ENCODE data around the gene RAN.
A peak's percentile ranks its signal among the peaks of the same experiment; 100 is the strongest.
"Not testable (repeated sequence)": the region's sequence is repeated elsewhere in the genome, so short reads cannot be mapped to it uniquely, and the experiment has no call there.

RAN gene

DNA sequence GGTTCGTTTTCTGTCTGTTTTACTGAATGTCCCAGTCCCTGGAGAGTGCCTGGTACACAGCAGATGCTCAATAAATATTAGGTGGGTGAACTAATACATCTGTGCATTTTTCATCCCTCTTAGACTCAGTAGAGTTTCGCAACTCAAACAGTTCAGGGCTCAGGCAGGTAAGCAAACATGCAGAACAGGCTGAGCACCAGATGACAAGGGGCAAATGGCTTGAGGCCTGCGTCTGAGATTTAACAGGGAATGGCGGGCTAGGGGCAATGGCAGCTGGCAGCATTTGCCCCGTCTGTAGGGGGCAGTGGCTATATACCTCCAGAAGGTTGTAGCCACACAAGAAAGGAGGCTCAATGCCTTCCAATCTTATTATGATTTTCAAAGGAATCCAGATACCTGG is 8.6 kb upstream of the RAN start:
- Mint-ChIP-seq H3K9me3 (no peaks in the 10 kb centered on the region), H3K4me1 (ENCODE audit: low read depth) (peaks cover 9% of the 10 kb centered on the region), H3K4me3 (no peak overlapping the region), H3K36me3 (ENCODE audit: low read depth) (no peaks in the 10 kb centered on the region), H3K27ac (no peak overlapping the region), H3K27me3 (no peaks in the 10 kb centered on the region)
- no peak for DNase-seq

DNA sequence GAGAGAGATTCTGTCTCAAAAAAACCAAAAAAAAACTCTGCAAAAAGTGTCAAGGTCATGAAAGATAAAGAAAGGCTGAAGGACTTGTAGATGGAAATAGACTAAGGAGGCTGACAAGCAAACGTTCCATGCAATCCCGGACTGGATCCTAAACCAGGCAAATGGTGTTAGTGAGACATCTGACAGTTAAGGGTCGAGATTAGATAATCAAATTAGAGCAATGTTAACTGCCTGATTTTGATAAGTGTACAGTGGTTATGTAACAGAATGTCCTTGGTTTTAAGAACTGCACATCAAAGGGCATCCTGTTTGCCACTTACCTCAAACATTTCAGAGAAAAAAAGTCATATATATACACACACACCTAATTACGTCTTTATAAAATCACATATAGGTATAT is 3.5 kb upstream of the RAN start:
- peak overlapping the region; percentile 59 for H3K27ac Mint-ChIP-seq
- H3K4me1 Mint-ChIP-seq (ENCODE audit: low read depth): peaks cover 32% of the 10 kb centered on the region
- H3K27me3 Mint-ChIP-seq: no peaks in the 10 kb centered on the region
- H3K36me3 Mint-ChIP-seq (ENCODE audit: low read depth): peaks cover 16% of the 10 kb centered on the region
- no peak overlapping the region for H3K4me3 Mint-ChIP-seq
- H3K9me3 Mint-ChIP-seq: no peaks in the 10 kb centered on the region
- DNase-seq: no peak

DNA sequence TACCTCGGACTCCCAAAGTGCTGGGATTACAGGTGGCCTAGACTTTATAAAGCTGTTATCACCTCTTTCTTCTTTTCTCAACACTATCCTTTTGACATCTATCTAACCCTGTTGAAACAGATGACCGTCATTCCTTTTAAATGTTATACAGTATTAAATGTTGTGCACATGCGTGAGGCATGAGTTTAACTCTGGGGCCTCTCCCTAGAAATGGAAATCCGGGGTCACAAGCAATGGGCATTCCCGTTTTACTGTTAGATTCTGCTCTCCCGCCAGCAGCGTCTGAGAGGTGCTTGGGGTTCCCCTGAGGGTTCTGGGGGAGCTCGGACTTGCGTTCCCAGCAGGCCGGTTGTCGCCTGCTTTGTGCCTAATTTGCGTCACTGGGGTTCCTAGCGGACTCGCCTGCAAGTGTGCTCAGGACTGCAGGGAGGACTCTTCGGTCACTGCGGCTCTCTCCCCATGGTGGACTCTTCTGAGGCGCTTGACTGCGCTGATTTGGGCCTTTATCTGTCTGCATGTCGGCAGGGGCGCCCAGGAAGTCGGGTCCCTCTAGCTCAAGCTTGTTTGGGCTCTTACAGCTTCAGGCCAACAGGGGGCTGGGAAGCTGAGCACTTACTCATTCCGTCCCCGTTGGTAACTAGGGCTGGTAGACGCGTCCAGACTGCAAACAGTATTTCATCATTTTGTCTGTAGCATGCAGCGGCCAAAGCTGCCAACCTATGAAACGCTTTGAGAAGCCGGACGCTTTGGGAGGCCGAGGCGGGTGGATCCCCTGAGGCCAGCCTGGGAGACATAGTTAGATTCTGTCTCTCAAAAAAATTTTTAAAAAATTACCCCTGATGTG is 1.2 kb upstream of the RAN start:
- Mint-ChIP-seq H3K36me3 (ENCODE audit: low read depth) (peaks cover 38% of the 10 kb centered on the region), H3K4me1 (ENCODE audit: low read depth) (peaks cover 51% of the 10 kb centered on the region), H3K27ac (peak overlapping the region; percentile 97)

DNA sequence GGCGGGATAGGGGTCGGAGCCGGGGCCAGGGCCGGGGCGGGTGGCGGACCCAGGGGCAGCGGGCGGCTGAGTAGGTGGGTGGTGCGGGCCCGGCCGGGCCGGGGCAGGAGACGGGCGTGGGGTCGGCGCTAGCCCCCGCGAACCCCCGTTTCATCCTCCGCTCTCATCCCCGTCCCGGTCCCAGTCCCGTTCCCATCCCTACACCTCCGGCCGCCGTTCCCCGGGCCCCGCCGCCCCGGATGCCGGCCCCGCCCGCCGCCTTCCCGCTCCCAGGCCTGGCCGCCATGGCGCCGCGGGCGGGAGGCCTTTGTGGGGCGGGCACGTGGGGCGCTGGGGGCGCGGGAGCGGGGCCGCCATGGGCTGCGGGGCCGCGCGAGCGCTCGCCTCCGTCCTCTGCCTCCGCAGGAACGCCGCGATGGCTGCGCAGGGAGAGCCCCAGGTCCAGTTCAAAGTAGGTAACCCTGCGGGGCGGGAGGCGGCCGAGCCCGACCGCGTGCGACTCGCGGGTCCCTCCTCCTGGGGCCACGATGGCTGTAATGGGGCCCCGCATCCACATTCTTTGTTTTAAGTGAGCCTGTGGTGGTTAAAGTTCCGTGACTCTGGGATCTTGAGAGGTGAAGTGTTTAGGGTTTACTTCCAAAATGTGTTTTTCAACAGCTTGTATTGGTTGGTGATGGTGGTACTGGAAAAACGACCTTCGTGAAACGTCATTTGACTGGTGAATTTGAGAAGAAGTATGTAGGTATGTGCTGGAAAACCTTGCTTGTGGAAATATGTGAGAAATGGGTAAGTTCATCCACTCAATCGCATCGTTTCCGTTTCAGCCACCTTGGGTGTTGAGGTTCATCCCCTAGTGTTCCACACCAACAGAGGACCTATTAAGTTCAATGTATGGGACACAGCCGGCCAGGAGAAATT is 572 bp downstream of the RAN start:
- peaks cover 68% of the 10 kb centered on the region for H3K4me1 Mint-ChIP-seq (ENCODE audit: low read depth)
- H3K9me3 Mint-ChIP-seq: no peaks in the 10 kb centered on the region
- H3K27me3 Mint-ChIP-seq: no peaks in the 10 kb centered on the region
- H3K36me3 Mint-ChIP-seq (ENCODE audit: low read depth): peaks cover 56% of the 10 kb centered on the region
- H3K4me3 Mint-ChIP-seq: peak overlapping the region; percentile 98
- DNase-seq: peak; percentile 42
- peak overlapping the region; percentile 99 for H3K27ac Mint-ChIP-seq

More for the DNA sequence above, 1.2 kb upstream of the RAN start:
- no peaks in the 10 kb centered on the region for H3K27me3 Mint-ChIP-seq
- H3K9me3 Mint-ChIP-seq: no peaks in the 10 kb centered on the region
- H3K4me3 Mint-ChIP-seq: peak overlapping the region; percentile 86
- peak; percentile 78 for DNase-seq

DNA sequence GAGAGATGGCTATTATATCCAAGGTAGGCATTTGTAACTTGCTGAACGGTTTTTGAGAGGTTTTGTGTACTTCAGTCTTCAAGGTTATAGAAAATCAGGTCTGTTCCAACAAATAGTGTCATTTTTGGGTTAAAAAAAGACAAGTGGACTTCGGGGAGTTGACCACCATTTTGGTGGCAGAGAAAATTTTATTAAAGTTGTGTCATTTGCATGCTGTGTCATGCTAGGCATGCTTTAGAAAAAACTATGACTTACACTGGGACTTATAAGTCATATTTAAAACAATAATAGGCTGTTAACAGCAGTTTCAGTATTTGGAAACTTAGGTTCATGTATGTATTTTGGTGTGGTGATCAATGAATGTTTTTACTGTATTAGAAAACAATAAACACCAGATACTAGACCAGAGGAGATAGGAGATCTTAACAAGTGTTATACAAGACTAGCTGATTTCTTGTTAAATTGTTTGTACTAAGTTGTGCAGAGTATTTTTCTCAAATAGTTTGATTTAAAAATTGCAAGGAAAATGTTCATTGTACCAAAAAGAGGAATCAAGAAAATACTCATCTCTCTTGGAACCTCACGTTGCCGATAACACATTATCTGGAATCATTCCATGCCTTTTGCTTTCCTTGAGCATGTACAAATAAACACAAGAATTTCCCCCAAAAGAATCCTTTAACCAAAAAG is 1.4 kb downstream of the RAN start:
- DNase-seq: no peak
- H3K4me1 Mint-ChIP-seq (ENCODE audit: low read depth): peaks cover 67% of the 10 kb centered on the region
- peak overlapping the region; percentile 98 for H3K4me3 Mint-ChIP-seq
- H3K27ac Mint-ChIP-seq: peak overlapping the region; percentile 99
- no peaks in the 10 kb centered on the region for H3K27me3 Mint-ChIP-seq
- no peaks in the 10 kb centered on the region for H3K9me3 Mint-ChIP-seq
- peaks cover 64% of the 10 kb centered on the region for H3K36me3 Mint-ChIP-seq (ENCODE audit: low read depth)

DNA sequence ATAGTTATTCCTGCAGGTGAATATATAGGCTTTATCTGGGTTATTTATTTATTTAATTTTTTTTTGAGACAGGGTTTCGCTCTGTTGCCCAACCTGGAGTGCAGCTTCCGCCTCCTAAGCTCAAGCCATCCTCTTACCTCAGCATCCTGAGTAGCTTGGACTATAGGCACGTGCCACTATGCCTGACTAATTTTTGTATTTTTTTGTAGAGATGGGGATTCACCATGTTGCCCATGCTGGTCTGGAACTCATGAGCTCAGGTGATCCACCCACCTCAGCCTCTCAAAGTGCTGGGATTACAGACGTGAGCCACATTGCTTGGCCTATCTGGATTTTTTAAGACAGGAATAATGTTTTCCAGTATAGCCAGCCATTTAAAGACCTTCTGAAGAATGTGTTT is 2.0 kb downstream of the RAN start:
- H3K27ac Mint-ChIP-seq: peak overlapping the region; percentile 99
- DNase-seq: no peak
- peaks cover 67% of the 10 kb centered on the region for H3K36me3 Mint-ChIP-seq (ENCODE audit: low read depth)
- peaks cover 66% of the 10 kb centered on the region for H3K4me1 Mint-ChIP-seq (ENCODE audit: low read depth)
- H3K9me3 Mint-ChIP-seq: no peaks in the 10 kb centered on the region
- peak overlapping the region; percentile 98 for H3K4me3 Mint-ChIP-seq
- H3K27me3 Mint-ChIP-seq: no peaks in the 10 kb centered on the region

DNA sequence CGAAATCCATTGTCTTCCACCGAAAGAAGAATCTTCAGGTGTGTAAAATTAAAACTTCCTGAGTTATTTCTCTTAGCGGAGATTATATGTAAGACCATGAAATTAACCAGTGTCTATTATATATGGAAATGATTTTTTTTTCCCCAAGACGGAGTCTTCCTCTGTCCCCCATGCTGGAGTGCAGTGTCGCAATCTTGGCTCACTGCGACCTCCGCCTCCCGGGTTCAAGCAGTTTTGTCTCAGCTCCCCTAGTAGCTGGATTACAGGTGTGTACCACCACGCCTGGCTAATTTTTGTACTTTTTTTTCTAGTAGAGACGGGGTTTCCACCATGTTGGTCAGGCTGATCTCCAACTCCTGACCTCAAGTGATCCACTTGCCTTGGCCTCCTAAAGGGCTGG is 2.8 kb downstream of the RAN start:
- H3K4me1 Mint-ChIP-seq (ENCODE audit: low read depth): peaks cover 71% of the 10 kb centered on the region
- peak overlapping the region; percentile 98 for H3K4me3 Mint-ChIP-seq
- H3K9me3 Mint-ChIP-seq: no peaks in the 10 kb centered on the region
- H3K27ac Mint-ChIP-seq: peak overlapping the region; percentile 99
- no peaks in the 10 kb centered on the region for H3K27me3 Mint-ChIP-seq
- DNase-seq: no peak
- H3K36me3 Mint-ChIP-seq (ENCODE audit: low read depth): peaks cover 71% of the 10 kb centered on the region

DNA sequence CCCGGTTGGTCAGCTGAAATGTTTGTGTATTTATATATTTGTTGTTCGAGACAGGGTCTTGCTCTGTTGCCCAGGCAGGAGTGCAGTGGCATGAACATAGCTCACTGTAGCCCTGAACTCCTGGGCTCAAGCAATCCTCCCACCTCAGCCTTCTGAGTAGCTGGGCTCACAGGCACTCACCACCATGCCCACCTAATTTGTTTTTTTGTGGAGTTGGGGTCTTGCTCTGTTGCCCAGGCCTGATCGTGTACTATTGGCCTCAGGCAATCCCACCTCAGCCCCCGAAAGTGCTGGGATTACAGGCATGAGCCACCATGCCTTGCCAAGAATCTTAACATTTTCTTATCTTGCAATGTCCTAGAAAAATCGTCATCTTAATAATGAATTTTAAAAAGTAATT is 3.3 kb downstream of the RAN start:
- Mint-ChIP-seq H3K9me3 (no peaks in the 10 kb centered on the region), H3K36me3 (ENCODE audit: low read depth) (peaks cover 71% of the 10 kb centered on the region), H3K27ac (peak overlapping the region; percentile 99), H3K27me3 (no peaks in the 10 kb centered on the region), H3K4me3 (peak overlapping the region; percentile 98), H3K4me1 (ENCODE audit: low read depth) (peaks cover 73% of the 10 kb centered on the region)
- DNase-seq: no peak

DNA sequence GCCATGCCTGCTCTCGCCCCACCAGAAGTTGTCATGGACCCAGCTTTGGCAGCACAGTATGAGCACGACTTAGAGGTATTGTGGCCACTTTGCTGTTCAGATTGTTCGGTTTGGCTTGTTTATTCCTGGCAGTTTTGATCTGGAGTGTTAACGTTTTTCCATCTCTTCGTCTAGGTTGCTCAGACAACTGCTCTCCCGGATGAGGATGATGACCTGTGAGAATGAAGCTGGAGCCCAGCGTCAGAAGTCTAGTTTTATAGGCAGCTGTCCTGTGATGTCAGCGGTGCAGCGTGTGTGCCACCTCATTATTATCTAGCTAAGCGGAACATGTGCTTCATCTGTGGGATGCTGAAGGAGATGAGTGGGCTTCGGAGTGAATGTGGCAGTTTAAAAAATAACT is 3.8 kb downstream of the RAN start:
- Mint-ChIP-seq H3K27ac (peak overlapping the region; percentile 73), H3K36me3 (ENCODE audit: low read depth) (peaks cover 71% of the 10 kb centered on the region), H3K4me3 (peak overlapping the region; percentile 98), H3K4me1 (ENCODE audit: low read depth) (peaks cover 73% of the 10 kb centered on the region)
- not testable (repeated sequence) for H3K27me3 Mint-ChIP-seq, DNase-seq, H3K9me3 Mint-ChIP-seq

DNA sequence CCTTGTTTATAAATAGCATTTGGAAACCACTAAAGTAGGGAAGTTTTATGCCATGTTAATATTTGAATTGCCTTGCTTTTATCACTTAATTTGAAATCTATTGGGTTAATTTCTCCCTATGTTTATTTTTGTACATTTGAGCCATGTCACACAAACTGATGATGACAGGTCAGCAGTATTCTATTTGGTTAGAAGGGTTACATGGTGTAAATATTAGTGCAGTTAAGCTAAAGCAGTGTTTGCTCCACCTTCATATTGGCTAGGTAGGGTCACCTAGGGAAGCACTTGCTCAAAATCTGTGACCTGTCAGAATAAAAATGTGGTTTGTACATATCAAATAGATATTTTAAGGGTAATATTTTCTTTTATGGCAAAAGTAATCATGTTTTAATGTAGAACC is 4.4 kb downstream of the RAN start:
- Mint-ChIP-seq H3K4me3 (no peak overlapping the region), H3K4me1 (ENCODE audit: low read depth) (peaks cover 71% of the 10 kb centered on the region), H3K9me3 (no peaks in the 10 kb centered on the region), H3K27ac (peak overlapping the region; percentile 73), H3K36me3 (ENCODE audit: low read depth) (peaks cover 67% of the 10 kb centered on the region), H3K27me3 (no peaks in the 10 kb centered on the region)
- no peak for DNase-seq

DNA sequence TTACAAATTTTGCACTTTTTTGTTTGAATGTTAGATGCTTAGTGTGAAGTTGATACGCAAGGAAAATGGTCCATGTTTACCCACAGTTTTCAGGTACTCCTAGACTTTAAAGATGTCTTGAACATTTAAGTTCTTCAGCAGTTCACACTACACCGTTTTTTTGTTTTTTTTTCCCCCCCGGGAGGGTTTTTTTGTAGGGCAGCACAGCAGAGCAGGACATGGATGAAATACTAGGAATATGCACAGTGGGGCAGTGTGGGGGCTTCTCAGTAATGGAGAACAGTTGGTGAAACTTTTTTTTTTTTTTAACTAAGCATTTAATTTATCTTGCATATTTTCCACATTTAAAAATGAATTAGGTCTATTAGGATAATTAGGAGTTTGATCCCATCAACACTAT is 4.9 kb downstream of the RAN start:
- Mint-ChIP-seq H3K9me3 (no peaks in the 10 kb centered on the region), H3K36me3 (ENCODE audit: low read depth) (peaks cover 65% of the 10 kb centered on the region), H3K4me3 (peak overlapping the region; percentile 29), H3K4me1 (ENCODE audit: low read depth) (peaks cover 69% of the 10 kb centered on the region), H3K27ac (peak overlapping the region; percentile 73), H3K27me3 (no peaks in the 10 kb centered on the region)
- DNase-seq: no peak

DNA sequence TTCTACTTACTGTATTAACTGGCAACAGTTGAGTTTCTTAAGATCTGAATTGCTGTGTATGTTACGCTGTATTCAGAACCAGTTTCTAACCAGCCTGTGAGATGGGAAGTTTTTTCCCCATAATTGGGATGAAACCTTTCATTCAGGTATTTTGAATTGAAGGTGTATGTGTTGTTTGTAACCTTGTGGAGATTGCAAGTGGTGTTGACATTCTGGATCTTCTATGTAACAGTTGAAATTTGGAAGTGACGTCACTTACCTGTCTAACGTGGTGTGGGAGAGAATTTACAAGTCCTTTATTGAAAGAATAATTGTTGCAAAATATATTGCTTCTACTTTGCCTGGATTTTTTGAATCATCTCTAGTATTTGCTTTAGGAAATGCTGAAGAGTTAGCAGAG is 5.5 kb downstream of the RAN start:
- peaks cover 69% of the 10 kb centered on the region for H3K4me1 Mint-ChIP-seq (ENCODE audit: low read depth)
- H3K36me3 Mint-ChIP-seq (ENCODE audit: low read depth): peaks cover 65% of the 10 kb centered on the region
- no peaks in the 10 kb centered on the region for H3K27me3 Mint-ChIP-seq
- peak overlapping the region; percentile 72 for H3K27ac Mint-ChIP-seq
- DNase-seq: no peak
- H3K9me3 Mint-ChIP-seq: no peaks in the 10 kb centered on the region
- H3K4me3 Mint-ChIP-seq: no peak overlapping the region

DNA sequence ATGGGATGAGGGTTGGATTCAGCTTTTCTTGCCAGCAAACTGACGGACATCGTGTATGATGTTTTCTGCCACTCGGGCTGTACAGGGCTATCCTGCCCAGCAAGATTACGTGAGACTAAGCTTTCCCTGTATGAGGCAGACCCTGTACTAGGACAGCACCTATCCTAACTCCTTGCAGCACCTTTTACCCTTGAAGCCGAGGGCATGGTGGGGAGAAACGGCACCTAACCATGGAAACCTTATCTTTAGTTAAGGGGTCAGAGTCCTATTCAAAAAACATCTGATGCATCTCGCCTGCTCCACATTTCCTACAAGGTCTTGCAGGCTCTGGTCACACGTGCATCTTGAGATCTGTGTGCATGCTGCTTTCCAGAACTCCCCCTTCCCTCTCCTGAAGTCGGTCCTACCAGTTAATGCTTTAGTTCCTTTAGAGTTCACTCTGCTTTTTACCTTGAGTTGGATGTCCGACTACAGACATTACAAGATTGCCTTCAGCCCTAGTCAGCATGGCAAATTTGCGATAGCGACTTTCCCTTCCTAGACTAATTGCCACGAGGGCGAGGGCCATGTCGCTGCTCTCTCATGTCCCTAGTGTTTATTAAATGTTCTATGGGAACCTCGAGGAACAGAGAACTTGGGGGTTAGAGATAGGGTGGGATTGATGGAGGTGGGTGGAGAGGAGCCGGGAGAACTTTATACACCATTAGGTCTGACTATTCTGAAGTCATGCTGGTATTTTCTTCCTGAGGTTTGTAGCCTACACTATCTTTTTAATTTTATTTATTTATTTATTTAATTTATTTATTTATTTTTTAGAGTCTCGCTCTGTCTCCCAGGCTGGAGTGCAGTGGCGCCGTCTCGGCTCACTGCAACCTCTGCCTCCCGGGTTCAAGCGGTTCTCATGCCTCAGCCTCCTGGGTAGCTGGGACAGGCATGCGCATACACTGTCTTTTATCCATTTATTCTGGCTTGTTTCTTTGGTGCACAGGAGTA is 6.6 kb downstream of the RAN start:
- no peaks in the 10 kb centered on the region for H3K9me3 Mint-ChIP-seq
- no peak overlapping the region for H3K4me3 Mint-ChIP-seq
- peak; percentile 36 for DNase-seq
- H3K36me3 Mint-ChIP-seq (ENCODE audit: low read depth): peaks cover 54% of the 10 kb centered on the region
- peak overlapping the region; percentile 41 for H3K27ac Mint-ChIP-seq
- no peaks in the 10 kb centered on the region for H3K27me3 Mint-ChIP-seq
- H3K4me1 Mint-ChIP-seq (ENCODE audit: low read depth): peaks cover 69% of the 10 kb centered on the region
